ENCODE data around the gene CDH23. TPM values are rescaled to one million over a fixed set of nuclear protein-coding genes. Genes with fewer than 3 reads are reported as not detected.

The CDH23 gene
- total RNA-seq, 1 donor from 2014 or later: 4.5 TPM

GRCh38 chr10:71615538-71616329, 219.0 kb downstream of the CDH23 start:
- peaks cover 35% of the 10 kb centered on the region for H3K4me1 ChIP-seq
- H3K9me3 ChIP-seq (replicated peaks): no peaks in the 10 kb centered on the region
- no peak overlapping the region for H3K27ac ChIP-seq (replicated peaks)
- H3K36me3 ChIP-seq: no peaks in the 10 kb centered on the region
- TF ChIP-seq, protein P1, sequence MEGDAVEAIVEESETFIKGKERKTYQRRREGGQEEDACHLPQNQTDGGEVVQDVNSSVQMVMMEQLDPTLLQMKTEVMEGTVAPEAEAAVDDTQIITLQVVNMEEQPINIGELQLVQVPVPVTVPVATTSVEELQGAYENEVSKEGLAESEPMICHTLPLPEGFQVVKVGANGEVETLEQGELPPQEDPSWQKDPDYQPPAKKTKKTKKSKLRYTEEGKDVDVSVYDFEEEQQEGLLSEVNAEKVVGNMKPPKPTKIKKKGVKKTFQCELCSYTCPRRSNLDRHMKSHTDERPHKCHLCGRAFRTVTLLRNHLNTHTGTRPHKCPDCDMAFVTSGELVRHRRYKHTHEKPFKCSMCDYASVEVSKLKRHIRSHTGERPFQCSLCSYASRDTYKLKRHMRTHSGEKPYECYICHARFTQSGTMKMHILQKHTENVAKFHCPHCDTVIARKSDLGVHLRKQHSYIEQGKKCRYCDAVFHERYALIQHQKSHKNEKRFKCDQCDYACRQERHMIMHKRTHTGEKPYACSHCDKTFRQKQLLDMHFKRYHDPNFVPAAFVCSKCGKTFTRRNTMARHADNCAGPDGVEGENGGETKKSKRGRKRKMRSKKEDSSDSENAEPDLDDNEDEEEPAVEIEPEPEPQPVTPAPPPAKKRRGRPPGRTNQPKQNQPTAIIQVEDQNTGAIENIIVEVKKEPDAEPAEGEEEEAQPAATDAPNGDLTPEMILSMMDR (IDR thresholded peaks at IDR 0.05; ENCODE audit: borderline replicate concordance): no peak
- no peak overlapping the region for H3K4me3 ChIP-seq
- H3K27me3 ChIP-seq (ENCODE audit: low read depth): no peaks in the 10 kb centered on the region
- intact Hi-C loops (cut with micrococcal nuclease): no loop called here
- no peak for DNase-seq

GRCh38 chr10:71616817-71617654, 220.3 kb downstream of the CDH23 start:
- H3K27me3 ChIP-seq (ENCODE audit: low read depth): no peaks in the 10 kb centered on the region
- peaks cover 48% of the 10 kb centered on the region for H3K4me1 ChIP-seq
- H3K4me3 ChIP-seq: no peak overlapping the region
- H3K36me3 ChIP-seq: no peaks in the 10 kb centered on the region
- DNase-seq: no peak
- H3K27ac ChIP-seq (replicated peaks): no peak overlapping the region
- H3K9me3 ChIP-seq (replicated peaks): no peaks in the 10 kb centered on the region
- TF ChIP-seq, protein P1 (IDR thresholded peaks at IDR 0.05; ENCODE audit: borderline replicate concordance): no peak
- intact Hi-C loops (cut with micrococcal nuclease): no loop called here

- Histone ChIP-seq H3K9me3 (replicated peaks) (no peaks in the 10 kb centered on the region), H3K27me3 (ENCODE audit: low read depth) (no peaks in the 10 kb centered on the region), H3K4me1 (peaks cover 48% of the 10 kb centered on the region), H3K27ac (replicated peaks) (no peak overlapping the region), H3K36me3 (no peaks in the 10 kb centered on the region), H3K4me3 (no peak overlapping the region)
- TF ChIP-seq, protein P1 (IDR thresholded peaks at IDR 0.05; ENCODE audit: borderline replicate concordance): no peak
- no peak for DNase-seq
- intact Hi-C loops (cut with micrococcal nuclease): no loop called here
Observed at GRCh38 chr10:71618176-71618575, 221.5 kb downstream of the CDH23 start.

GRCh38 chr10:71618598-71618997, 221.9 kb downstream of the CDH23 start:
- Histone ChIP-seq H3K4me3 (no peak overlapping the region), H3K36me3 (no peaks in the 10 kb centered on the region), H3K9me3 (replicated peaks) (no peaks in the 10 kb centered on the region), H3K27me3 (ENCODE audit: low read depth) (no peaks in the 10 kb centered on the region), H3K4me1 (peaks cover 48% of the 10 kb centered on the region), H3K27ac (replicated peaks) (no peak overlapping the region)
- DNase-seq: no peak
- intact Hi-C loops (cut with micrococcal nuclease): no loop called here
- TF ChIP-seq, protein P1 (IDR thresholded peaks at IDR 0.05; ENCODE audit: borderline replicate concordance): no peak

GRCh38 chr10:71620642-71621041, 223.9 kb downstream of the CDH23 start:
- TF ChIP-seq, protein P1 (IDR thresholded peaks at IDR 0.05; ENCODE audit: borderline replicate concordance): no peak
- H3K4me1 ChIP-seq: peaks cover 33% of the 10 kb centered on the region
- DNase-seq: no peak
- H3K27me3 ChIP-seq (ENCODE audit: low read depth): no peaks in the 10 kb centered on the region
- H3K4me3 ChIP-seq: no peak overlapping the region
- intact Hi-C loops (cut with micrococcal nuclease): no loop called here
- H3K9me3 ChIP-seq (replicated peaks): no peaks in the 10 kb centered on the region
- no peaks in the 10 kb centered on the region for H3K36me3 ChIP-seq
- H3K27ac ChIP-seq (replicated peaks): no peak overlapping the region
